Lung (tissue), 12 donors: ENCODE data around the gene AK2. TPM values are rescaled to one million over a fixed set of nuclear protein-coding genes. Genes with fewer than 3 reads are reported as not detected.
"Not testable (repeated sequence)": the region's sequence is repeated elsewhere in the genome, so short reads cannot be mapped to it uniquely, and the experiment has no call there.

Experiments
- ATAC-seq: fragments of 200-7000 bp; cut with Tn5 transposase; one replicate; pipeline ENCODE4 v1.9.1; 2020; ENCODE audit warnings: moderate number of reproducible peaks; ENCODE audit not compliant: insufficient read depth, low FRiP score
- DNase-seq, 3 donors: peaks; one replicate each; pipeline ENCODE4 v3.0.0-alpha.2; 2013 to 2017
- H3K27ac ChIP-seq, 2 donors: one replicate each; pipeline ENCODE4 v1.5.1; 2013; ENCODE audit warnings: mild to moderate bottlenecking in 2 of 2, moderate library complexity in 2 of 2, control low read depth in 1 of 2, inconsistent platforms in 1 of 2, low read depth in 1 of 2, low read length in 1 of 2
- H3K27me3 ChIP-seq, 3 donors: one replicate each; pipeline ENCODE4 v1.5.1; 2013; ENCODE audit warnings: low read length in 2 of 3; ENCODE audit not compliant: control insufficient read depth in 3 of 3, insufficient read depth in 3 of 3
- H3K36me3 ChIP-seq, 4 donors: one replicate each; pipeline ENCODE4 v1.5.1; 2013; ENCODE audit warnings: low read length in 4 of 4, mild to moderate bottlenecking in 1 of 4, moderate library complexity in 1 of 4; ENCODE audit not compliant: control insufficient read depth in 4 of 4, insufficient read depth in 4 of 4
- H3K4me1 ChIP-seq, 5 donors: one replicate each; pipeline ENCODE4 v1.5.1; 2013; ENCODE audit warnings: low read length in 5 of 5, mild to moderate bottlenecking in 2 of 5, moderate library complexity in 1 of 5; ENCODE audit not compliant: control insufficient read depth in 5 of 5, insufficient read depth in 5 of 5
- H3K4me3 ChIP-seq: one replicate; pipeline ENCODE4 v1.5.1; 2013; ENCODE audit warnings: mild to moderate bottlenecking, control low read depth, moderate library complexity
- H3K9ac ChIP-seq, 2 donors: one replicate each; pipeline ENCODE4 v1.5.1; 2013; ENCODE audit warnings: low read length in 2 of 2, control low read depth in 1 of 2; ENCODE audit not compliant: insufficient read depth in 1 of 2
- H3K9me3 ChIP-seq, 4 donors: one replicate each; pipeline ENCODE4 v1.5.1; 2013; ENCODE audit warnings: low read length in 3 of 4, mild to moderate bottlenecking in 1 of 4, moderate library complexity in 1 of 4; ENCODE audit not compliant: control insufficient read depth in 4 of 4, insufficient read depth in 3 of 4
- WGBS, 2 donors: extraction: QIAGEN DNeasy Blood & Tissue Kit; methylation state at CpG; one replicate each; pipeline ENCODE4 v1.1.7; 2013; 5-methylcytosine and 5-hydroxymethylcytosine counted together
- polyA plus RNA-seq, 2 donors: library from polyadenylated mRNA; stranded (reverse); fragments of 200-250 nt; gene quantifications; one replicate each; pipeline ENCODE4 v1.2.1, GENCODE V29; 2013
- total RNA-seq, 2 donors: library from RNA; depleted of rRNA in 1 of 2; stranded (reverse); fragments of >200 nt in 1 of 2; gene quantifications; one replicate each; pipeline ENCODE4 v1.2.1, GENCODE V29; 2014 to 2021
- TF ChIP-seq, protein P1 (sequence below): IDR thresholded peaks from 2 replicates; pipeline ENCODE4 v1.5.1; 2012; ENCODE audit warnings: mild to moderate bottlenecking; ENCODE audit errors: control extremely low read depth, extremely low read depth
- donor health status: control.
- donor health status: control.
- donor health status: Bipolar disorder and iron deficiency.
- donor health status: healthy.
- donor health status: DM: yes; HTN: yes; CAD: no.

The AK2 gene
- total and polyA plus RNA-seq, 4 donors = 86.8 to 127 (median 101) TPM

DNA sequence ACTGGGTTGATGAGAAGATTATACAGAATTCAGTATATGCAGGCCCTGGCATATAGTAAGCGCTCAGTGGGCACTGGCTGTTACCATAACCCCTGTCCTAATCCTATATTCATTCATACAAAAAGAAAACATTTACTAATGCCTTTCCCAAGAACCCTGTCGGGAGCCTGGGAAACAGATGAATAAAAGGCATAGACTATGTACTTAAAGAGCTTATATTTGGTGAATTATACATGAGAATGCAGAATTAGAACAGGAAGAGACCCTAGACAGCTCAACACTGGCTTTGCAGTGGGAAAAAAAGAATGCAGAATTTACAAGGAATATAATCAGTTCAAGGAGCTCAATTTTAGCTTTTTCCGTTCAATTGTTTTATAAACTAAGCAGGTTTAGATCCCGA is 10.9 kb downstream of the AK2 start:
- 94 to 97% methylated on average over 4 of the region's 4 CpGs for WGBS, 2 donors
- ATAC-seq (no peak), DNase-seq (no peak)
- H3K36me3 ChIP-seq = peaks cover 12 to 29% (median 18%) of the 10 kb centered on the region in 4 donors
- TF ChIP-seq, protein P1, sequence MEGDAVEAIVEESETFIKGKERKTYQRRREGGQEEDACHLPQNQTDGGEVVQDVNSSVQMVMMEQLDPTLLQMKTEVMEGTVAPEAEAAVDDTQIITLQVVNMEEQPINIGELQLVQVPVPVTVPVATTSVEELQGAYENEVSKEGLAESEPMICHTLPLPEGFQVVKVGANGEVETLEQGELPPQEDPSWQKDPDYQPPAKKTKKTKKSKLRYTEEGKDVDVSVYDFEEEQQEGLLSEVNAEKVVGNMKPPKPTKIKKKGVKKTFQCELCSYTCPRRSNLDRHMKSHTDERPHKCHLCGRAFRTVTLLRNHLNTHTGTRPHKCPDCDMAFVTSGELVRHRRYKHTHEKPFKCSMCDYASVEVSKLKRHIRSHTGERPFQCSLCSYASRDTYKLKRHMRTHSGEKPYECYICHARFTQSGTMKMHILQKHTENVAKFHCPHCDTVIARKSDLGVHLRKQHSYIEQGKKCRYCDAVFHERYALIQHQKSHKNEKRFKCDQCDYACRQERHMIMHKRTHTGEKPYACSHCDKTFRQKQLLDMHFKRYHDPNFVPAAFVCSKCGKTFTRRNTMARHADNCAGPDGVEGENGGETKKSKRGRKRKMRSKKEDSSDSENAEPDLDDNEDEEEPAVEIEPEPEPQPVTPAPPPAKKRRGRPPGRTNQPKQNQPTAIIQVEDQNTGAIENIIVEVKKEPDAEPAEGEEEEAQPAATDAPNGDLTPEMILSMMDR = no peak
- no peak overlapping the region for H3K9ac ChIP-seq
- H3K27ac ChIP-seq = no peak overlapping the region
- H3K4me1 ChIP-seq = peaks cover 0 to 4% (median 1%) of the 10 kb centered on the region in 5 donors
- no peaks in the 10 kb centered on the region for H3K27me3 ChIP-seq
- H3K4me3 ChIP-seq = no peak overlapping the region
- no peaks in the 10 kb centered on the region for H3K9me3 ChIP-seq

DNA sequence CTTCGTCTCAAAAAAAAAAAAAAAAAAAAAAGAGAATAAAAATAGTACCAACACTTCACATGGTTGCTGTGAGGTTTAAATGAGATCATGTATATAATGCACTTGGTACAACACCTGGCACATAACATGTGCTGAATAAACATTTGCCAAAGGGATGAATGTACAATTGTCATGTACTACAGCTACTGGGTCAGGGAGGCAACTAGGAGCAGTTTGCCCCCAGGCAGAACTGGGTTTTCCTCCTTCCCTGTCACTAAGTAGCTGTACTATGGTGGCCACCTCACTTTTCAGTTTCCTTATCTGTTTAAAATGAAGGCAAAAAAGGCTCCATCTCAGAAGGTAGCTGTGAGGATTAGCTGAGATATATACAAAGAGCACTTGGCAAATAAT is 11.5 kb downstream of the AK2 start:
- 29 to 60% methylated on average over 1 of the region's 1 CpG for WGBS, 2 donors
- Histone ChIP-seq H3K9me3 (no peaks in the 10 kb centered on the region), H3K4me3 (no peak overlapping the region), H3K9ac (no peak overlapping the region), H3K4me1 (peaks cover 0 to 4% (median 0%) of the 10 kb centered on the region in 5 donors), H3K36me3 (peaks cover 14 to 31% (median 20%) of the 10 kb centered on the region in 4 donors), H3K27me3 (no peaks in the 10 kb centered on the region), H3K27ac (no peak overlapping the region)
- no peak for ATAC-seq
- no peak for DNase-seq
- TF ChIP-seq, protein P1 = no peak

DNA sequence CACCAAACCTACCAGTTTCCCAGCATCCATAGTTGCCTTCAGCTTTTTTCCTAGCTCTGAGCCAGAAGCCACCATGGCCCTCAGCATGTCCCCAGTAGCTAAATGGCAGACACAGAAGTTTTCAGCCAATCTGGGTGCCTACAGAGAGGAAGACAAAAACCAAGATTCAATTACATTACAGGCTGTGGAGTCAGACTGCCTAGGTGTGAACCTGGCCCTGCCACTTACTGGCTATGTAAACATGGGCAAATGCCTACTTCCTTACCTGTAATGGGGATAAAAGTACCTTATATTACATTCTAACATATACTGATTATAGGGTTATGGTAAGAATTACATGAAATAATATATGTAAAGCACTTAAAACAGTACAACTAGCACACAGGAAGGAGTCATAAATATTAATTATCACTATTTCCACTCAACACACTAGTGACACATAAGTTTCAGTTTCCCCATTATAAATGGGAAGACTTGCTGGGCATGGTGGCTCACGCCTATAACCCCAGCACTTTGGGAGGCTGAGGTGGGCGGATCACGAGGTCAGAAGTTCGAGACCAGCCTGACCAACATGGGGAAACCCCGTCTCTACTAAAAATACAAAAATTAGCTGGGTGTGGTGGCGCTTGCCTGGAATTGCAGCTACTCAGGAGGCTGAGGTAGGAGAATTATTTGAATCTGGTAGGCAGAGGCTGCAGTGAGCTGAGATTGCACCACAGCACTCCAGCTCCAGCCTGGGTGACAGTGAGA is 12.1 kb downstream of the AK2 start:
- not testable (repeated sequence) for H3K4me3 ChIP-seq, DNase-seq, H3K4me1 ChIP-seq, H3K27me3 ChIP-seq, H3K27ac ChIP-seq, ATAC-seq, H3K9ac ChIP-seq, H3K9me3 ChIP-seq
- peaks cover 16 to 36% (median 24%) of the 10 kb centered on the region in 4 donors for H3K36me3 ChIP-seq
- WGBS, 2 donors = 65 to 81% methylated on average over 6 of the region's 6 CpGs

DNA sequence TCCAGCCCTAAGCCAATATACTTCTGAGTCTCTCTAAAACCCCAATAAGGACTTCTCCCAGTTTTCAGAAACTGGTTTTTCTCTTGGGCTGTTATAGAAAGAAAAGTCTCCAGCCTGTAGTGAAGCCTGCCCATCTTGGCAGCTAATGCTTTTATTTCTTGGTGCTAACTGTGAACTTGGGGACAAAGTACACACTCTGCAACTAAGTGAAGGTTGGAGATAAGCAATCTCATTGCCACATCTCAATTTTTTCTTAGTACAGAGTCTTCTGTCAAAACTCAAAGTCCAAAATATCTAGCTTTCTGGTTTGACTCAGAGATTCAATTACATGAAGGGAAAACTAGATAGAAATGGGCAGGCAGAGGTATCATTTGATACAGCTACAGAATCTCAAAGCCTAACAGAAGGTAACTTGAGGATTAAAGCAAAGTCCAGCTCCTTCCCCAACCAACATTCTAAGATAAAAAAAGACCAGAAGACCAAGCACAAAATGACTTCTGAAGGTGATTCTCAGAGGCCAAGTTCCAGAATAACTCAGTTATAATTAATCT is 14.0 kb downstream of the AK2 start:
- ATAC-seq (no peak), DNase-seq (no peak)
- peaks cover 0 to 5% (median 0%) of the 10 kb centered on the region in 5 donors for H3K4me1 ChIP-seq
- TF ChIP-seq, protein P1 = no peak
- peaks cover 18 to 43% (median 32%) of the 10 kb centered on the region in 4 donors for H3K36me3 ChIP-seq
- H3K27me3 ChIP-seq = no peaks in the 10 kb centered on the region
- H3K9me3 ChIP-seq = no peaks in the 10 kb centered on the region
- H3K4me3 ChIP-seq = no peak overlapping the region
- H3K27ac ChIP-seq = no peak overlapping the region
- no peak overlapping the region for H3K9ac ChIP-seq
